DMS 273 (cell line): Measurements from ENCODE around the gene FZD2.
A peak's percentile ranks its signal among the peaks of the same experiment; 100 is the strongest.
"Not testable (repeated sequence)": the region's sequence is repeated elsewhere in the genome, so short reads cannot be mapped to it uniquely, and the experiment has no call there.

Source experiments
- DNase-seq: peaks from one replicate; lab custom pipeline; 2025; ENCODE audit not compliant: unreplicated experiment; lab: John Stamatoyannopoulos, UW

FZD2 gene

GRCh38 chr17:44546671-44547606, 10.3 kb upstream of the FZD2 start:
- no peak for DNase-seq

- no peak for DNase-seq
Observed at GRCh38 chr17:44547625-44548267, 9.5 kb upstream of the FZD2 start.

DNA sequence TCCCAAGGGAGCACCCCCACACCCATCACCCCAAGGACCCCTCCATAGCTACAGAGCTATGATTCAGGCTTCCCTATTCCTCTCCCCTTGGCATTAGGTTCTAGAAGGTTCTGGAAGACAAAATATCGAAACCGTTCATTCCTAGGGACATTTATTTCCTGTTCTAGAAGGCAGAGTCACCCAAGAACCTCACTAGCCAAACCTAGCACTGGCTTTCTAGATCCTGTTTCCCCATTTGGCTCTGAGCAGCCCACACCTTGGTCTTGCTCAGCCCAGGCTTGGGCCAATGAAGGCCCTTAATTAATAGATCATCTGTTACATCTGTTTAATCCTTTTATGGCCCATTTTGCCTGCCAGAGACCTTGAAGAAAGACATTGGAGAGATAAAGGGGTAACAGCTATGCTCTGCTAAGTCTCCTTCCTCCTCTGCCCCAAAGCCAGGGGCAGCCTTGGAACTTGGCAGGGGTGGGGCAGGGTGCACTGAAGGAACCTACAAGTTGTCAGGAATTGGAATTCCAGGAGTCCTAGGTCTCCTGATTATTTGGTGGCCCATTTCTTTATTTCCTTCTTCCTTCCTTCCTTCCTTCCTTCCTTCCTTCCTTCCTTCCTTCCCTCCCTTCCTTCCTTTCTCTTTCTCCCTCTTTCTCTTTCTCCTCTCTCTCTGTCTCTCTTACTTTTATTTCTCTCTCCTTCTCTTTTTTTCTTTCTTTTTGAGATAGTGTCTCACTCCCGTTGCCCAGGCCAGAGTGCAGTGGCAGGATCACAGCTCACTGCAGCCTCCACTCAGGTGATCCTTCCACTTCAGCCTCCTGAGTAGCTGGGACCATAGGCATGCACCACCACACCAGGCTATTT, 8.7 kb upstream of the FZD2 start:
- no peak for DNase-seq

DNA sequence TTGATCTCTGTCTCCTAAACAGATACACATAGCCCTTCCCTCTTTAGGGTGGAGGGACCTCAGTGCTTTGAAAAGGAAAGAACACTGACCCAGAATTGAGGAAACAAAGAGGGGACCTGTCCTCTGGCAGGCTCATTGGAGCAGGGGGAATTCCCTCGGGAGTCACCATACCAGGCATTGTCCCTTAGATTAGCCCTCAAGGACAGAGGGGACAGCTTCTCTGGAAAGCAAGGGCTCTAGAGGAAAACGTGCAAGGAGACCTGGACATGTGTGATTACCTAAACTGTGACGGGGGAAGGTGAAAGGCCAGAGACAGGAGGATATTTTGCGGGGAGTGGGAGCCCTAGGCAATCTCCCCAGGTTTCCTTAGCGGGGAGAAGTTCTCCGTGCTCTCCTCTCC, 7.6 kb upstream of the FZD2 start:
- no peak for DNase-seq

DNA sequence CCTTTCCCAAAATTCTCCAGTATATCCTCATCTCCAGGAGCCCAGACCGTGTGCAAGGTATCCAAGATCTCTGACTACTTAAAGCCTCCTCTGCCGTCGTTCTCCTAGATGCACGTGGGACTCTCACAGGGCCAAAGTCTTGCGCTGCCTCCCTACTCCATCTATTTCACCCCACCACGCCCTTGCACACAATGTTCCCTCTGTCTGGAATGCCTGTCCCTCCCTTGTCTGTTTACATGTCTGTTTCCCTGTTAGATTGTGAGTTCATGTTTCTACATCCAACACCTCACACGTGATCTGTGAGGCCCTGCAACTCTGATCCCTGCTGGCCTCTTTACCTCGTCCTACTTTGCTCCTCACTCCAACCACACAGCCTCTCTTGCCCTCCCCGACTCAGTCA, 4.9 kb upstream of the FZD2 start:
- DNase-seq: no peak

- DNase-seq: no peak
Observed at GRCh38 chr17:44555099-44555498, 2.2 kb upstream of the FZD2 start.

- DNase-seq: peak; percentile 41
Observed at GRCh38 chr17:44556166-44556831, 985 bp upstream of the FZD2 start.

DNA sequence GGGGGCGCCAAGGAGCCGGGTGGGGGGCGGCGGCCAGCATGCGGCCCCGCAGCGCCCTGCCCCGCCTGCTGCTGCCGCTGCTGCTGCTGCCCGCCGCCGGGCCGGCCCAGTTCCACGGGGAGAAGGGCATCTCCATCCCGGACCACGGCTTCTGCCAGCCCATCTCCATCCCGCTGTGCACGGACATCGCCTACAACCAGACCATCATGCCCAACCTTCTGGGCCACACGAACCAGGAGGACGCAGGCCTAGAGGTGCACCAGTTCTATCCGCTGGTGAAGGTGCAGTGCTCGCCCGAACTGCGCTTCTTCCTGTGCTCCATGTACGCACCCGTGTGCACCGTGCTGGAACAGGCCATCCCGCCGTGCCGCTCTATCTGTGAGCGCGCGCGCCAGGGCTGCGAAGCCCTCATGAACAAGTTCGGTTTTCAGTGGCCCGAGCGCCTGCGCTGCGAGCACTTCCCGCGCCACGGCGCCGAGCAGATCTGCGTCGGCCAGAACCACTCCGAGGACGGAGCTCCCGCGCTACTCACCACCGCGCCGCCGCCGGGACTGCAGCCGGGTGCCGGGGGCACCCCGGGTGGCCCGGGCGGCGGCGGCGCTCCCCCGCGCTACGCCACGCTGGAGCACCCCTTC, 484 bp downstream of the FZD2 start:
- DNase-seq: peak; percentile 77

DNA sequence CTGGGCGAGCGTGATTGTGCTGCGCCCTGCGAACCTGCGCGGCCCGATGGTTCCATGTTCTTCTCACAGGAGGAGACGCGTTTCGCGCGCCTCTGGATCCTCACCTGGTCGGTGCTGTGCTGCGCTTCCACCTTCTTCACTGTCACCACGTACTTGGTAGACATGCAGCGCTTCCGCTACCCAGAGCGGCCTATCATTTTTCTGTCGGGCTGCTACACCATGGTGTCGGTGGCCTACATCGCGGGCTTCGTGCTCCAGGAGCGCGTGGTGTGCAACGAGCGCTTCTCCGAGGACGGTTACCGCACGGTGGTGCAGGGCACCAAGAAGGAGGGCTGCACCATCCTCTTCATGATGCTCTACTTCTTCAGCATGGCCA, 1.0 kb downstream of the FZD2 start:
- DNase-seq: no peak

GRCh38 chr17:44558710-44559633, 1.7 kb downstream of the FZD2 start:
- no peak for DNase-seq

DNA sequence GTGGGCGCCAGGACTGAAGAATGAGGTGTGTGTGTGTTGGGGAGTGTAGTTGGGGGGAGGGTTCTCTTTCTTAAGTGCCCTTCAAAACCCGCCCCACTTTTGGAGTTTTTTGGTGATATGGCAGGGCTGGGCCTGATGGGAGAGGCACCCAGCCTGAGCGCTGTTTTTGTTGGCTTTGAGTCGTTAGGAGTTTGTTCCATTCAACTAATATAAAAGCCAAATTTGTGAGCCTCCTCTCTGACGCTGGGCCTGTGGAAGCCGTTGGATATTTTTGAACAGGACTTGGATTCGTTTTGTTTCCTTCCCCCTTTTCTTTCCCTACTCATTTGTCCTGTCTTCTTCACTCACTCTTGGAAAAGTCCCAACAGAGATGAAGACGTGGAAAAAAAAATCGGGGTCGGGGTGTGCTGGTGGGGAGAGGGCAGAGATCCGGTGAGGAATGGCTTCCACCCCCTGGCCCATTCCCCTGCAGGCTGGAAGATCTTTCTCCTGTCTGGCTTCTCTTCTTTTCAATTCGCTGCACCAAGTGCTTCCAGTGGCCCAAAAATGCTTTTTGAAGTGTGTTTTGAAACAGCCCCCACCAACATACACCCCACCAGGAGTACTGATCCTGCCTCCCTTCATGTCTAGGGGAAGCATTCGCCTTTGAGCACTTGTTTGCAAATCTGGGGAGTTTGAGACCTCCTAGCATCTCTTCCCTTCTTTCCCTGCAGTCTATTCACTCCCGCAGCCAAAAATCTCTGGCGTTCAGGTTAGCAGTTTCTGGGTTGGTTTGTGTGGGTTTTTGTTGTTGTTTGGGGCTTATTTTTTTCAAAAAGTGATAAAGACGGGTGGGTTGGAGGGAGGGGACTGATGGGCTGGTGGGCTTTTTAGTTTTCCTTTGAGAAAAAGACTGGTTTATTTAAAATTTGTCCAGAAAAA, 2.6 kb downstream of the FZD2 start:
- no peak for DNase-seq

DNA sequence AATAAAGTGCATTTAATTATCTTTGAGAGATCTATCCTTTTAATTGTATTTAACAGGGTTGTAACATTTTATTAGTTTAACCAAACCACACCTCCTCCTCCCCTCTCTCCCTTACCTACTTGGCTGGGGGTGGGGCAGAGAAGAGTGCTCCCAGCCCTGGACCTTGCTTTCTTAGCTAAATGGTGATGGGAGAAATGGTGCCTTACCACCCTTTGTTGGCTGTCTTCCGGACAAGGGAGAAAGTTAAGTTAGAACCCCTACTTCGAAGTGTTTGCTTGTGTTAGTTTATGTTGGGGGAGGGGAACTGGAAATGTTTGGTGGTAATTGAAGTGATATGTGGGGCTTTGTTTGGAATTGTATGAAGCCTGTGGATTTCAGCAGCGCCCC, 3.9 kb downstream of the FZD2 start:
- DNase-seq: no peak

DNA sequence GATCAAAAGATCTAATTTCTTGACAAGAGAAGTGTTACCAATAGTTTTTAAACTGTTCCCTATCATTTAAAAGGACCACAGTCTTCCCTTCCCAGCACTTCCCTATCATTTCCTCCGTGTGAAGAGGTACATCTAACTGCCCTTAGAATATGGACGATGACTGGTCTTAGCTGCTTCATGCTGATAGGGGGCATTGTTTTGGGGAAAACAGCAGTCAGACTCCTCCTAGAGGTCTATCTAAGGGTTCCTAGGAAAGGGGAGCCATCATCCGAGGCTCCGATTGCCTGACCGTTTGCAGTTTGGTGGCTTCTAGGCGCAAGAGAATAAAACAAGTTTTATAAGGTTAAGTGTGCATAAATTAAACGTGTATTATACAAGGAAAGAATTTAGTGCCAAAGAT, 7.1 kb downstream of the FZD2 start:
- no peak for DNase-seq

DNA sequence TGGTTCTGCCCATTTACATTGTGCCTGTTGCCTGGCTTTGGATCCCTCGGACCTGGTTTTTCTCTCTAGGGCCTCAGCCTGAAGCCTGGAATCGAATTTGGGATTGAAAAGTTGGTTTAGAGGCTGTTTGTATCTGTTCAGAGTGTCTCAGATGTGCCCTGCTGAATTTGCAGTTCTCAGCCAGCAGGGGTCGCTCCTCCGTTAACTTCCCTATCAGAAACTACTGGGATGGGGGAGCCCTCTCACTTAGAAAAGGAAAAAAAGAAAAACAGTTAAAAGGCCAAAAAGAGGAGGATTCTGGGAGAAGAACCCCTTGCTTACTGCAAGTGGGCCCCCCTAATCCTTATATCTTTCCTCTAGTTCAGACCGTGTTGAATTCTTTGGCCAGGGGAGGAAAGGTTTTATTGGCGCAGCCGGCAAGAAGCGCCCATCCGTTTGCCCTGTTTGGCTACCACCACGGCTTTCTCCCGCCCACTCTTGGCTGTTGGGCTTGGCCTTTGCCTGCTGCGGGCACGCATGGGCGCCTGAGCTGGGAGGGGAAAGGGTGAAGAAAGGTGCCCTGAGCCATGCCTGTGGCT, 8.7 kb downstream of the FZD2 start:
- DNase-seq: peak; percentile 38

DNA sequence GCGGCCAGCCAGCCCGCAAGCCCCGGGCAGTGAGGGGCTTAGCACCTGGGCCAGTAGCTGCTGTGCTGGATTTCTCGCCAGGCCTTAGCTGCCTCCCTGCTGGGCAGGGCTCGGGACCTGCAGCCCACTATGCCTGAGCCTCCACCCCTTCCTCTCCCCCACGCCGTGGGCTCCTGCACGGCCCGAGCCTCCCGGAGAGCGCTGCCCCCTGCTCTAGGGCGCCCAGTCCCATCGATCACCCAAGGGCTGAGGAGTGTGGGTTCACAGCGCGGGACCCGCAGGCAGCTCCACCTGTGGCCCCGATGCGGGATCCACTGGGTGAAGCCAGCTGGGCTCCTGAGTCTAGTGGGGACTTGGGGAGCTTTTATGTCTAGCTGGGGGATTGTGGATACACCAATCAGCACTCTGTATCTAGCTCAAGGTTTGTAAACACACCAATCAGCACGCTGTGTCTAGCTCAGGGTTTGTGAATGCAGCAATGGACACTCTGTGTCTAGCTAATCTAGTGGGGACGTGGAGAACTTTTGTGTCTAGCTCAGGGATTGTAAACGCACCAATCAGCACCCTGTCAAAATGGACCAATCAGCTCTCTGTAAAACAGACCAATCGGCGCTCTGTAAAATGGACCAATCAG, 11.1 kb downstream of the FZD2 start:
- not testable (repeated sequence) for DNase-seq

DNA sequence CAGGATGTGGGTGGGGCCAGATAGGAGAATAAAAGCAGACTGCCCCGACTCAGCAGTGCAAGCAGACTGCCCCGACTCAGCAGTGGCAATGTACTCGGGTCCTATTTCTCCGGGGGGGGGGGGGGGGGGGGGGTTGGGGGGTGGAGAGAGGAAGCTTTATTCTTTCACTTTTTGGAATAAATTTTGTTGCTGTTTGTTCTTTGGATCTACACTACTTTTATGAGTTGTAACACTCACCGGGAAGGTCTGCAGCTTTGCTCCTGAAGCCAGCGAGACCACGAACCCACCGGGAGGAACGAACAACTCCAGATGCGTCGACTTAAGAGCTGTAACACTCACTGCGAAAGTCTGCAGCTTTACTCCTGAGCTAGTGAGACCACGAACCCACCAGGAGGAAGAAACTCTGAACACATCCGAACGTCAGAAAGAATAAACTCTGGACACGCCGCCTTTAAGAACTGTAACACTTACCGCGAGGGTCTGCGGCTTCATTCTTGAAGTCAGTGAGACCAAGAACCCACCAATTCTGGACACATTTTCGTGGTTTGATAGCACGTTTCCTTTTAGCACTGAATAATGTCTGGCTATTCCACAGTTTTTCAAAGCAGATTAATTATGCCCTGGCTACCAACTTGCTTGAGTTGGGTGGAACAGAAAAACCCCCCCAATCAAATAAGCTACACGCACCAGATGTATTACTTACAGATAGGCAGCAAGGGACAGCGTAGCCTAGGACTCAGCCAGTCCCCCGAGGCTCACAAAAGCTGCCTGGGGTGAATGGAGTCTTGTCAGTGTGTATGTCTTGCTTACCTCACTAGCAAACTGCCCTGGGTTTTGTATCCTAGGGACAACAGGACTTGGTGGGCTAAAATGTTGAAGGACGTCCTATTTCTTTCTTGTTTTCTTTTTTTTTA, 11.9 kb downstream of the FZD2 start:
- DNase-seq: peak; percentile 61

GRCh38 chr17:44572801-44573200, 15.5 kb downstream of the FZD2 start:
- DNase-seq: no peak
